Fibroblast of the aortic adventitia (primary cell): ENCODE data around the gene MLLT11. TPM values are rescaled to one million over a fixed set of nuclear protein-coding genes. Genes with fewer than 3 reads are reported as not detected.
A peak's percentile ranks its signal among the peaks of the same experiment; 100 is the strongest.

Experiments used
- DNase-seq: peaks from one replicate; pipeline ENCODE4 v3.0.0-alpha.2; 2010; ENCODE audit warnings: low read depth
- H3K4me3 ChIP-seq: 2 replicates; pipeline ENCODE4 v1.5.1; 2011; ENCODE audit warnings: low read depth, mild to moderate bottlenecking, control low read depth, low read length, moderate library complexity
- total RNA-seq: library from RNA; depleted of rRNA; stranded (reverse); fragments of >200 nt; gene quantifications from 2 replicates; pipeline ENCODE4 v1.2.3, GENCODE V29; 2012; ENCODE audit warnings: low replicate concordance
- TF ChIP-seq, protein P1 (sequence below): IDR thresholded peaks from 2 replicates; pipeline ENCODE4 v1.5.1; 2011; ENCODE audit warnings: mild to moderate bottlenecking, low read length, control low read depth, inconsistent platforms; ENCODE audit not compliant: insufficient read depth

The MLLT11 gene
- total RNA-seq, 1 donor, result 6.1 TPM

DNA sequence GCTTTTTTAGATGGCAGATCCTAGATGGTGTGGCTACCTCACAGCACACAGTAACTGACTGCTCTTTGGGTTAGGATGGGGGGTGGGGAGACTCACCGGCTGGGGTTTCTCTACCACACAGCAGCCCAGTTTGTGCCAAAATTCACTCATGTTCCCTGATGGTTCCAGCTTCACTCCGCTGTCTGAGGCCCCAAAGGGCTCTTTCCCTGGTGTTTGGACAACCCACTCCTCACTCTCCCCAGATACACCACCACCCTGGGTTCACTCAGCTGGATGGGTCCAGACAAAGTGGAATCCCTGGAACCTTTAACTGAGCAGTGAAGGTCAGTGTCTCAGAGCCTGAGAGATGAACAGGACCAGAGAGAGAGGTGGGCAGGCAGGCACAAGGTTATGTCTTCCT, 4.6 kb upstream of the MLLT11 start:
- no peak for DNase-seq
- TF ChIP-seq, protein P1, sequence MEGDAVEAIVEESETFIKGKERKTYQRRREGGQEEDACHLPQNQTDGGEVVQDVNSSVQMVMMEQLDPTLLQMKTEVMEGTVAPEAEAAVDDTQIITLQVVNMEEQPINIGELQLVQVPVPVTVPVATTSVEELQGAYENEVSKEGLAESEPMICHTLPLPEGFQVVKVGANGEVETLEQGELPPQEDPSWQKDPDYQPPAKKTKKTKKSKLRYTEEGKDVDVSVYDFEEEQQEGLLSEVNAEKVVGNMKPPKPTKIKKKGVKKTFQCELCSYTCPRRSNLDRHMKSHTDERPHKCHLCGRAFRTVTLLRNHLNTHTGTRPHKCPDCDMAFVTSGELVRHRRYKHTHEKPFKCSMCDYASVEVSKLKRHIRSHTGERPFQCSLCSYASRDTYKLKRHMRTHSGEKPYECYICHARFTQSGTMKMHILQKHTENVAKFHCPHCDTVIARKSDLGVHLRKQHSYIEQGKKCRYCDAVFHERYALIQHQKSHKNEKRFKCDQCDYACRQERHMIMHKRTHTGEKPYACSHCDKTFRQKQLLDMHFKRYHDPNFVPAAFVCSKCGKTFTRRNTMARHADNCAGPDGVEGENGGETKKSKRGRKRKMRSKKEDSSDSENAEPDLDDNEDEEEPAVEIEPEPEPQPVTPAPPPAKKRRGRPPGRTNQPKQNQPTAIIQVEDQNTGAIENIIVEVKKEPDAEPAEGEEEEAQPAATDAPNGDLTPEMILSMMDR, result no peak
- no peak overlapping the region for H3K4me3 ChIP-seq

DNA sequence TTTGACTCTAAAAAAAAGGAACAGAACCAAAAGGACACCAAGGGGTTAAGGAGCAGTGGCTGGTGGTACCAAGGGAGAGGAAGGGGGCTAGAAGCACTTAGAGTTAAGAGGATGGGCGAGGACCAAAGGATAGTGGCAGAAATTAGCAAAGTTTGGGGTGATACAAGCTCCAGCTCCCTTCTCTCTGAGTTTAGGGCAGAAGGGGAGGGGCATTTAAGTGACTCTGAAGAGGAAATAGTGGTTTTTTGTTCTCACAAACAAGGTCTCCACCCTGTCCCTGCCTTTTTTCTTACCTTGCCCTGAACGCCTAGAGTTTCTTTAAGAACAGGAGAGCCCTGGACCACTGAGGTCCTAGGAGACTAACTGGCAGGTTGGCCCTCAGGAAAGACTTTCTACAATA, 4.0 kb upstream of the MLLT11 start:
- no peak overlapping the region for H3K4me3 ChIP-seq
- TF ChIP-seq, protein P1, result no peak

GRCh38 chr1:151058692-151059091, 1.5 kb upstream of the MLLT11 start:
- peak overlapping the region; percentile 89 for H3K4me3 ChIP-seq
- DNase-seq, result peak; percentile 27
- TF ChIP-seq, protein P1, result no peak

More for the DNA sequence above, 4.0 kb upstream of the MLLT11 start:
- no peak for DNase-seq

GRCh38 chr1:151059109-151060006, 839 bp upstream of the MLLT11 start, which contains the start of gene CDC42SE1:
CDC42SE1 (minus strand) TSS chr1:151059622; CDS start chr1:151055730, 3,892 bp downstream.
- H3K4me3 ChIP-seq, result peak within 1 kb of the TSS; percentile 89
- TF ChIP-seq, protein P1, result peak; percentile 87
- DNase-seq, result peak; percentile 73

DNA sequence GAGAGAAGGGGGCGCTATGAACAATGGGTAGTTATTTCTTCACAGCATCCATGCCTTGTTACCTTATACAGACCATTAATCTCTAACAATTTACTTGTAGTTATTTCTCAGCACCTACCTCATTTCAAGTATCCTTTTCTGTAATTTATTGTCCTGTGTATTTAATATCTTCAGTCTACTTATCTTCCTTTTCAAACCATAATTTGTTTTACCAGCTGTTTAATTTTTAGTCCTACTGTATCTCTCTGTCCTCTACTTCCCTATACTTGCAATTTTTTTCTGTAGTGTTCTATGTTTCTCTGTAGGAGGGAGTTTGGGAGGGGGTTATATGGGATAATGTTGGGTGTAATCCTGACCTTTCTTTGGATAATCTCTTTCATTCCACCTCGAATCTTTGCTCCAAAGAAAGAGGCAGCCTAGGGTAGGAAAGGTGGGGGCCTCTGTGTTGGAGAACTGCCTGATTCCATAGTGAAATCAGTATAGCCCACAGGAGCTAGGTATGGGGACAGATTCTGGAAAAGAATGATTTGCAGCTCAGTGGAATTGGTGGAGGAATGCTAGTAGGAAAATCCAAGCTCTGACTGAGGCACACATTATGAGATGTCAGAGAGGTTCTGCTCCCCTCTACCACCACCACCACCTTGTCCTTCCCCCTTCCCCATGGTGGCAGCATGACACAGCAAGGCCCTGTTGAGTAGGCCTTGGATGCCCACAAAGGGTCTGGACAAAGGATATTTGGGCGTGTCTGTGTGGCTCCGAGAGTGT, 642 bp downstream of the MLLT11 start:
- TF ChIP-seq, protein P1, result no peak
- peak; percentile 17 for DNase-seq
- H3K4me3 ChIP-seq, result peak overlapping the region; percentile 89

DNA sequence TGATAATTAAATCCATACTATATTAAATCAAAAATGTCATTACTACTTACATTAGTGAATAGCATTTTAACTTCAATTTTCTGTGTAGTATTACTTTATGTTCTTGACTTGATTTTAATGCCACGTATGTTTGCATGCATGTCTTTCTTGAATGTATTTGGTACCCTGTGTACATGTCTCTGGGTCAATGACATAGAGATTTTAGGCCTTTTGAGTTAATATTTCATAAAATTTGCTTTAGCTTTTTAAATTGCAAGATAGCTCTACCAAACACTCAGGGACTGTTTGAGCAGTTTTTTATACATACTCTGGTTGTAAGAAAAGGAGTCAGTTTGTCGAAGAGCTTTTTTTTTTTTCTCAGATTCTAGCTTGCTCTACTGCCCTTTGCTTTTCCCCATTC, 1.5 kb downstream of the MLLT11 start:
- TF ChIP-seq, protein P1, result no peak
- DNase-seq, result peak; percentile 15
- H3K4me3 ChIP-seq, result peak overlapping the region; percentile 89
